ENCODE measurements around the gene ATP10A. TPM values are rescaled to one million over a fixed set of nuclear protein-coding genes. Genes with fewer than 3 reads are reported as not detected.

The ATP10A gene
- total RNA-seq, 4 donors from 2014 or later: 1.4 to 10.0 (median 3.6) TPM

GRCh38 chr15:25804451-25804850 lies 58.7 kb downstream of the ATP10A start:
- no peak overlapping the region for H3K27ac ChIP-seq
- H3K36me3 ChIP-seq: no peaks in the 10 kb centered on the region
- H3K9me3 ChIP-seq: no peaks in the 10 kb centered on the region
- TF ChIP-seq CTCF (IDR thresholded peaks at IDR 0.05) (no peak), EP300 (IDR thresholded peaks at IDR 0.05; ENCODE audit: low read depth) (no peak), POLR2AphosphoS5 (IDR thresholded peaks at IDR 0.05) (no peak), POLR2A (IDR thresholded peaks at IDR 0.05) (no peak)
- WGBS, 2 donors (ENCODE audit: low coverage in 1 of 2): 80 to 98% methylated on average over 5 to 7 of the region's 7 CpGs
- H3K4me1 ChIP-seq: no peaks in the 10 kb centered on the region
- in situ Hi-C loops (cut with MboI; ENCODE audit: low pct_ligation_motif_present in 1 of 4, low pct_unique_long_range_greater_than_20kb in 1 of 4, low sequenced_read_pairs in 3 of 4): no loop called here
- no peaks in the 10 kb centered on the region for H3K27me3 ChIP-seq
- intact Hi-C loops (cut with DNase I; ENCODE audit: low total_unique reads): no loop called here
- no peak overlapping the region for H3K4me3 ChIP-seq
- no peak for DNase-seq

GRCh38 chr15:25803541-25803940 lies 59.6 kb downstream of the ATP10A start:
- Histone ChIP-seq H3K27me3 (no peaks in the 10 kb centered on the region), H3K4me3 (no peak overlapping the region), H3K27ac (no peak overlapping the region), H3K9me3 (no peaks in the 10 kb centered on the region), H3K4me1 (no peaks in the 10 kb centered on the region), H3K36me3 (no peaks in the 10 kb centered on the region)
- intact Hi-C loops (cut with DNase I; ENCODE audit: low total_unique reads): no loop called here
- TF ChIP-seq EP300 (IDR thresholded peaks at IDR 0.05; ENCODE audit: low read depth) (no peak), POLR2A (IDR thresholded peaks at IDR 0.05) (no peak), CTCF (IDR thresholded peaks at IDR 0.05) (no peak), POLR2AphosphoS5 (IDR thresholded peaks at IDR 0.05) (no peak)
- in situ Hi-C loops (cut with MboI; ENCODE audit: low pct_ligation_motif_present in 1 of 4, low pct_unique_long_range_greater_than_20kb in 1 of 4, low sequenced_read_pairs in 3 of 4): no loop called here
- 96% methylated on average over 10 of the region's 10 CpGs; no CpG with 5 or more reads in 1 of the 2 donors for WGBS, 2 donors (ENCODE audit: low coverage in 1 of 2)
- no peak for DNase-seq

- 88% methylated on average over 11 of the region's 11 CpGs; no CpG with 5 or more reads in 1 of the 2 donors for WGBS, 2 donors (ENCODE audit: low coverage in 1 of 2)
Measured at GRCh38 chr15:25803036-25803435, 60.1 kb downstream of the ATP10A start.

GRCh38 chr15:25802285-25802830 lies 60.8 kb downstream of the ATP10A start:
- no peaks in the 10 kb centered on the region for H3K36me3 ChIP-seq
- WGBS, 2 donors (ENCODE audit: low coverage in 1 of 2): 81% methylated on average over 16 of the region's 16 CpGs; no CpG with 5 or more reads in 1 of the 2 donors
- H3K4me1 ChIP-seq: peaks cover 0 to 7% (median 2%) of the 10 kb centered on the region in 4 donors
- H3K27ac ChIP-seq: no peak overlapping the region
- TF ChIP-seq POLR2A (IDR thresholded peaks at IDR 0.05) (no peak), EP300 (IDR thresholded peaks at IDR 0.05; ENCODE audit: low read depth) (no peak), CTCF (IDR thresholded peaks at IDR 0.05) (no peak), POLR2AphosphoS5 (IDR thresholded peaks at IDR 0.05) (no peak)
- H3K9me3 ChIP-seq: no peaks in the 10 kb centered on the region
- intact Hi-C loops (cut with DNase I; ENCODE audit: low total_unique reads): no loop called here
- no peak overlapping the region for H3K4me3 ChIP-seq
- in situ Hi-C loops (cut with MboI; ENCODE audit: low pct_ligation_motif_present in 1 of 4, low pct_unique_long_range_greater_than_20kb in 1 of 4, low sequenced_read_pairs in 3 of 4): no loop called here
- no peak for DNase-seq
- H3K27me3 ChIP-seq: no peaks in the 10 kb centered on the region

More at GRCh38 chr15:25803036-25803435, 60.1 kb downstream of the ATP10A start:
- Histone ChIP-seq H3K4me3 (no peak overlapping the region), H3K36me3 (no peaks in the 10 kb centered on the region), H3K9me3 (no peaks in the 10 kb centered on the region), H3K27me3 (no peaks in the 10 kb centered on the region), H3K27ac (no peak overlapping the region), H3K4me1 (peaks cover 0 to 2% (median under 1%) of the 10 kb centered on the region in 4 donors)
- TF ChIP-seq EP300 (IDR thresholded peaks at IDR 0.05; ENCODE audit: low read depth) (no peak), POLR2A (IDR thresholded peaks at IDR 0.05) (no peak), CTCF (IDR thresholded peaks at IDR 0.05) (no peak)
- intact Hi-C loops (cut with DNase I; ENCODE audit: low total_unique reads) (no loop called here), in situ Hi-C loops (cut with MboI; ENCODE audit: low pct_ligation_motif_present in 1 of 4, low pct_unique_long_range_greater_than_20kb in 1 of 4, low sequenced_read_pairs in 3 of 4) (no loop called here)
- no peak for DNase-seq
